B cell (primary cell): ENCODE data around the gene ITGB8.

Experiments
- EZH2 ChIP-seq: IDR thresholded peaks from 2 replicates; pipeline ENCODE4 v1.6.1; 2012; ENCODE audit warnings: borderline replicate concordance, low read depth, mild to moderate bottlenecking, moderate library complexity, low read length; ENCODE audit not compliant: insufficient read depth, poor library complexity, severe bottlenecking
- TF ChIP-seq, protein P1 (sequence below): fragments of 200-600 bp; IDR thresholded peaks from one replicate; pipeline ENCODE4 v1.8.0; 2022; ENCODE audit warnings: antibody characterized with exemption, mild to moderate bottlenecking

DNA sequence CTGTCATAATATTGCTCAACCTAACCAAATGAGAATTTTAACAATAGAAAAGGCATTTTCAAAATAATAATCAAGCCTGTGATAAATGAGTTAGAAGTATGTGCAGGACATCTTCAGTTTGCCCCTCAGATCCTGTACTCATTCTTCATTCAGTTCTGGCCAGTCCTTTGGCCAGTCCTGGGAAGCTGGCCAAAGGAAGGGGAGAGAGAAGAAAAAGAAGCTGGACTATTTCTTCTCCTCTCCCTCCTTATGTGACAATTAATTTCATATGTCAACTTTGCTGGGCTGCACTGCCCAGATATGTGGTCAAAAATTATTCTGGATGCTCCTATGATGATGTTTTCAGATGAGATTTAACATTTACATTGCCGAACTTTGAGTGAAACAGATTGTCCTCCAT is 31.6 kb upstream of the ITGB8 start:
- TF ChIP-seq EZH2, result no peak
- TF ChIP-seq, protein P1, sequence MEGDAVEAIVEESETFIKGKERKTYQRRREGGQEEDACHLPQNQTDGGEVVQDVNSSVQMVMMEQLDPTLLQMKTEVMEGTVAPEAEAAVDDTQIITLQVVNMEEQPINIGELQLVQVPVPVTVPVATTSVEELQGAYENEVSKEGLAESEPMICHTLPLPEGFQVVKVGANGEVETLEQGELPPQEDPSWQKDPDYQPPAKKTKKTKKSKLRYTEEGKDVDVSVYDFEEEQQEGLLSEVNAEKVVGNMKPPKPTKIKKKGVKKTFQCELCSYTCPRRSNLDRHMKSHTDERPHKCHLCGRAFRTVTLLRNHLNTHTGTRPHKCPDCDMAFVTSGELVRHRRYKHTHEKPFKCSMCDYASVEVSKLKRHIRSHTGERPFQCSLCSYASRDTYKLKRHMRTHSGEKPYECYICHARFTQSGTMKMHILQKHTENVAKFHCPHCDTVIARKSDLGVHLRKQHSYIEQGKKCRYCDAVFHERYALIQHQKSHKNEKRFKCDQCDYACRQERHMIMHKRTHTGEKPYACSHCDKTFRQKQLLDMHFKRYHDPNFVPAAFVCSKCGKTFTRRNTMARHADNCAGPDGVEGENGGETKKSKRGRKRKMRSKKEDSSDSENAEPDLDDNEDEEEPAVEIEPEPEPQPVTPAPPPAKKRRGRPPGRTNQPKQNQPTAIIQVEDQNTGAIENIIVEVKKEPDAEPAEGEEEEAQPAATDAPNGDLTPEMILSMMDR, result no peak
